GM19328 (cell line): ENCODE measurements around the gene GRPR.

Experiments
- ATAC-seq: cut with Tn5 transposase; IDR thresholded peaks from one replicate; pipeline ENCODE4 v1.9.1; 2021; ENCODE audit warnings: mild to moderate bottlenecking, moderate library complexity; ENCODE audit not compliant: unreplicated experiment

GRPR gene

GRCh38 chrX:16123222-16123786, at the start of gene GRPR:
Gene GRPR (plus strand): TSS chrX:16123565. CDS start chrX:16123954, 389 bp downstream.
- peak; percentile 54 for ATAC-seq

GRCh38 chrX:16075087-16075486, 48.3 kb upstream of the GRPR start:
- no peak for ATAC-seq

GRCh38 chrX:16076834-16077233, 46.5 kb upstream of the GRPR start:
- no peak for ATAC-seq

- ATAC-seq: no peak
Measured at GRCh38 chrX:16077811-16078210, 45.6 kb upstream of the GRPR start.

DNA sequence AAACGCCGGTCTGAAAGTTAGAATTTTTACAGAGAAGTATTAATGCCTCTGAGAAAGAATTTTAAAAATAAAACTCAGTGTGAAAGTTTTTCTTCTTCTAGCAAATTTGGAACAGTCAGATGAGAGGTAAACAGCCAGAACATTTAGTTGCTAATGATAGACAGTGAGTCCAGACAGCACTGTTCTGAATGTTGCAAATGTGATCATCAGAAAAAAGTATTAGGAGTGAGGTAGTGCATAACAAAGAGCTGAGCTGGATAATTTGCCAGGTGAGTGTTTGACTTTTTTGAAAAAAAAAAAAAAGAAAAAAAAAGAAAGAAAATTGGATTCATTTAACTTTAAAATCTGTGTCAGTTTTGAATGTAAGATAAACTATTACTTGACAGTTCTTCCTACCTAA, 42.0 kb upstream of the GRPR start:
- ATAC-seq: no peak

DNA sequence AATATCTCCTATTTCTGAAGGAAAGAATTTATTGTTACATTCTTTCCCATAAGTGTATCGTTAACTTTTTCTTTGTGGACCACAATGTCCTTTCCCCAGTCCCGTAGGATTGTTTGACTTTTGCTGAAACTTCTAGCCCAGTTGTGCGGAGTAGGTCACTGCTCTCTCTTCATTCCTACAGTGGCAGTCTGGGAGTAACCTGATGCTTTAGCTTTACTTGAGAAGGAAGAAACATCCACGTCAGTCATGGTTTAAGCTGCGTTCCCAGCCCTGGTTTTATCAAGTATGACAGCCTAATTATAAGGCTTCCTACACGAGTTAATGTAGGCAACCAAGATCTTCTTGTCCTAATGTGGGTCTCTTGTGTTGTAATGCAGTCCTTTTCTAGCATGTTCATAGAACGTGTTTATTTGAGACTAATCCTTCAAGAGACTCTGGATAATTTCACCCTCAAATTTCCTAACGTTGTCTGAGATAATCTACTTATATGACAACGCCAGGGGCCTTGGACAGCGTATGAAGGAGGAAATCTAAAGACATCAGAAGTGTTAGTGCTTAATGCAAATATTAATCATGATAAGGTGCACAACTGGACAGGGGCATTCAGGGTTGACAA, 40.8 kb upstream of the GRPR start:
- no peak for ATAC-seq

- no peak for ATAC-seq
Measured at GRCh38 chrX:16087076-16087475, 36.3 kb upstream of the GRPR start.

- ATAC-seq: no peak
Measured at GRCh38 chrX:16089086-16089485, 34.3 kb upstream of the GRPR start.

- no peak for ATAC-seq
Measured at GRCh38 chrX:16096141-16096540, 27.2 kb upstream of the GRPR start.

DNA sequence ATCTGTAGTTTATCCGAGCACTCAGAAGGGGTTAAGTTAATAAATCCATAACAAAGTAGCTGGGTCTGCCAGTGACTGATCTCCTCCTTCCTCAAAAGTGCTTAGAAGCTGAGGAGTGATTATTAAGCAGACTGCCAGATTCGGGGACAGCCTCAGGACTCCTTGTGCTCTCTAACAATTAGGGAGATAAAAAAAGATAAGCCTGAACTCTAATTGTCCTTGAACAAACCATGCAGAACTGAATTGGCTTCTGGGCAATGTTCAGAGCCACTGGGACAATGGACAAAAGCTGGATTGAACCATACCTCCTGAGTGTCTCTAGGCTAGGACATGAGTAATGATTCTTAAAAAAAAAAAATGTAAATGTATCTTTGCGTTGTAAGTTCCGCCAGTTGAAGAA, 22.7 kb upstream of the GRPR start:
- ATAC-seq: no peak

DNA sequence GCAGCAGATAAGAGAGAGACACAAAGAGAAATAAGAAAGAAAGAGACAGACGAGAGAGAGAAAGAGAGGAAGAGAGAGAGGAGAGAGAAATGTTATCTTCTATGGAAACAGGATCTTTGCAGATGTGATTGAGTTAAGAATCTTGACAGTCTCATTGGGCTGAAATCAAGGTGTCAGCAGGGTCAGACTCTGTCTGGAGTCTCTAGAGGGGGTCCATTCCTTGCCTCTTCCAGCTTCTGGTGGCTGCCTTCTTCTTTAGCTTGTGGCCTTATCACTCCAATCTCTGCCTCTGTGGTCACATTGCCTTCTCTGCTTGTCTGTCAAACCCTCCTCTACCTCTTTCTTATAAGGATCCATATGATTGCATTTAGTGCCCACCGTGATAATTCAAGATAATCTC, 21.8 kb upstream of the GRPR start:
- ATAC-seq: no peak

DNA sequence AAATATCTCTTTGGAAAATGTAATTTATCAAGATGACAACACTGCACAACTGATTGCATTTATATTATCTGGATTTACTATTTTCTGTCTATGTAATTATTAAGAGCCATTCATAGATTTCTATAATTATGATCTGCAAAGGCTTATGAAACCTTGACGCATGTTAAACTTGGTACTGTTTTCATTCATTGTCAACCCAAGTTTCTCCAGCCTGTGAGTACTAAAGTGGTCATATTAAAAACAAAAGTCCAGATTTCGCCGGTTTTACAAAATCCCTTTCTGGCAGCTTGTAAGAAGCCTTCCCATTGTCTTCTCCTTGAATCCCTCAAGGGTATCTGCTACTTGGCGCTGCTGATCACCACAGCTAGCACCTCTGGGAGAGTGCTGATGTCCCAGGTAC, 19.7 kb upstream of the GRPR start:
- ATAC-seq: no peak

GRCh38 chrX:16112428-16112827, 10.9 kb upstream of the GRPR start:
- ATAC-seq: no peak

DNA sequence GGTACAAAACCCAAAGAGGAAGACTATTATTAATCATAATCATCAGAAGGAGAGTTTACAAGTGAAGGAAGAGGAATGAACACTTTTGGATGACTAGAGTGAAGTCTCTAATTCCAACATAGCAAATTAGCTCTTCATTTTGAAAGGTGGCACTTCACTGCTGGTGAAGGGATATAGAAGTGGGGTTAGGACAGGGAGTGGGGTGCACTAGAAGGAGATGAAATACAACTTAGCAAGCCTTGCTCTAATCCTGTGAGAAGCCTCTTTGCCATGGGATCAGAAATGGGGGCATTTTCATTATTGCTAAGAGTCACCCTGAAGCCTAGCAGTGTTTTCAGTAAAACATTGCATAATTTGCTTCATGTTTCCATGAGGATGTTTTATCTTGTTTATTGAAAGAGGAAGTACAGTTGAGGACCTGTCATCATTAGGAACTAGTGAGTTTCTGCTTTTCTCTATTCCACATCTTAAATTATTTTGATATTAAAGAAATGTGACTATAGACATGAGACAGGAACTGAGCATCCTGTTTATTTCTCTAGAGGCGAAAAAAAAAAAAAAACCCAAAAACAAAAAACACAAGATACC, 9.3 kb upstream of the GRPR start:
- ATAC-seq: no peak

DNA sequence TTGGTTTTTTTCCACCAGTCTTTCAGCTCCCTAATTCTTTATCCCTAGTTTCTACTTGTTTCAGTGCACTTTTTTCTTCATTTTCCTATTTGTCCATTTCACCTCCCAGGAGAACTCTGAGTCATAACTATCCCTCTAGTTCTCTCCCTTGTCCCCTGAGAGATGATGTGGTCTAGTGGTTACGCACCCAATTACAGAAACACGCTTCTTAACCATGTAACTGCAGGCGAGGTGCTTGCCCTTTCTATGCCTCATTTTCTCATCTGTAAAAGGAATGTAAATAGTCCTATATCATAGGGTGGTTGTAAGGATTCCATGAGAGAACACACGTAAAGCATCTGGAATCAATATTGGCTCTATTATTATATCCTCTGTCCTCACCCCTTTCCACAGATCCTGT, 8.8 kb upstream of the GRPR start:
- no peak for ATAC-seq

GRCh38 chrX:16119353-16120220, 3.8 kb upstream of the GRPR start:
- ATAC-seq: peak; percentile 89

GRCh38 chrX:16120431-16120830, 2.9 kb upstream of the GRPR start:
- ATAC-seq: no peak

GRCh38 chrX:16124201-16124600, 836 bp downstream of the GRPR start:
- ATAC-seq: no peak

- ATAC-seq: no peak
Measured at GRCh38 chrX:16125520-16126149, 2.3 kb downstream of the GRPR start.

DNA sequence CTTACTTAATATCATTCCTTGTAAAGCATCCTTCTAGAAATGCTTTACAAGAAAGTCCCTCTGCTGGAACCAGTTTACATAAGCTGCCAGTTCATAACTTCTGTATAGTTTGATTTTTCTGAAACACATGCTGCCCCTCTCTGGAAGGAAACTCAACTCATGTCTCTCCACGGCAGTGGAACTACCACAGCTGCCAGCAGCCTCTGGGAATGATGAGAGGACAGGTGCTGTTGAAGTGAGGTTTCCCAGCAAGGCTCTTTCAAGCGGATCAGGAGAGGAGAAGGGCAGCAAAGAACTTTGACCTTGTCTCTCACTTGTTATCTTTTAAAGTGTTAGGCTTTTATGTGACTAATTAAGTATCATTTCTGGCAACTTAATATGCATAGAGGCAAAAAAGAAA, 7.3 kb downstream of the GRPR start:
- ATAC-seq: no peak

GRCh38 chrX:16134936-16135335, 11.6 kb downstream of the GRPR start:
- no peak for ATAC-seq
